Amniotic epithelial cell (primary cell): ENCODE measurements around the gene SUMO1.

Experiments
- DNase-seq: peaks from one replicate; pipeline ENCODE4 v3.0.0-alpha.2; 2010; ENCODE audit warnings: low read depth

SUMO1 gene

GRCh38 chr2:202196727-202197126, 41.7 kb downstream of the SUMO1 start:
- no peak for DNase-seq

GRCh38 chr2:202194418-202194817, 44.0 kb downstream of the SUMO1 start:
- no peak for DNase-seq

GRCh38 chr2:202193881-202194353, 44.5 kb downstream of the SUMO1 start:
- DNase-seq: peak; percentile 8

- DNase-seq: no peak
These were observed 45.1 kb downstream of the SUMO1 start for GRCh38 chr2:202193305-202193704.

GRCh38 chr2:202187570-202187969, 50.8 kb downstream of the SUMO1 start:
- DNase-seq: no peak

GRCh38 chr2:202186641-202187202, 51.7 kb downstream of the SUMO1 start:
- DNase-seq: no peak

GRCh38 chr2:202185156-202185555, 53.2 kb downstream of the SUMO1 start:
- DNase-seq: no peak

GRCh38 chr2:202184557-202184956, 53.8 kb downstream of the SUMO1 start:
- DNase-seq: no peak

GRCh38 chr2:202178346-202178958, 59.9 kb downstream of the SUMO1 start:
- DNase-seq: peak; percentile 64

GRCh38 chr2:202172439-202173211, 65.8 kb downstream of the SUMO1 start:
- peak; percentile 42 for DNase-seq

GRCh38 chr2:202171241-202171825, 67.1 kb downstream of the SUMO1 start:
- no peak for DNase-seq

GRCh38 chr2:202169832-202170424, 68.5 kb downstream of the SUMO1 start:
- no peak for DNase-seq

GRCh38 chr2:202169131-202169530, 69.3 kb downstream of the SUMO1 start:
- DNase-seq: no peak

- DNase-seq: peak; percentile 82
These were observed 72.5 kb downstream of the SUMO1 start for GRCh38 chr2:202165945-202166344.

GRCh38 chr2:202165208-202165607, 73.2 kb downstream of the SUMO1 start:
- no peak for DNase-seq

GRCh38 chr2:202164411-202164810, 74.0 kb downstream of the SUMO1 start:
- peak; percentile 97 for DNase-seq

- peak; percentile 99 for DNase-seq
These were observed 77.1 kb downstream of the SUMO1 start for GRCh38 chr2:202161151-202161835.

- DNase-seq: peak; percentile 56
These were observed 79.6 kb downstream of the SUMO1 start for GRCh38 chr2:202158796-202159195.

GRCh38 chr2:202157211-202157990, 81.0 kb downstream of the SUMO1 start:
- DNase-seq: no peak
